HepG2 (cell line): ENCODE measurements around the gene PSMB11. TPM values are rescaled to one million over a fixed set of nuclear protein-coding genes. Genes with fewer than 3 reads are reported as not detected.

Experiments used
- ADNP ChIP-seq: sonication (generic); formaldehyde crosslinking; IDR thresholded peaks from 2 replicates; pipeline ENCODE4 v1.4.0; 2020; ENCODE audit warnings: missing genetic modification reagents
- FOXA3 ChIP-seq: IDR thresholded peaks from 2 replicates; pipeline ENCODE4 v1.6.1; 2016; ENCODE audit warnings: missing genetic modification reagents, missing compliant biosample characterization
- GATA4 ChIP-seq: sonication (generic); IDR thresholded peaks from 2 replicates; pipeline ENCODE4 v1.6.1; 2016; ENCODE audit warnings: antibody characterized with exemption, low read depth, borderline replicate concordance
- POLR2AphosphoS2 ChIP-seq: IDR thresholded peaks from 2 replicates; pipeline ENCODE4 v1.6.1; 2011; ENCODE audit warnings: low read depth, low read length, improper control_type of control experiment
- SAP130 ChIP-seq: IDR thresholded peaks from 2 replicates; pipeline ENCODE4 v1.6.1; 2016; ENCODE audit warnings: low read depth
- SP1 ChIP-seq, 2 experiments: fragments of 450-650 bp in 1 of 2; sonication (generic) in 1 of 2; formaldehyde crosslinking in 1 of 2; IDR thresholded peaks; 2 replicates each; pipeline versions ENCODE4 v1.4.0 to v1.6.1; 2016 to 2020; ENCODE audit warnings: missing genetic modification reagents in 1 of 2
- TEAD3 ChIP-seq: optimal IDR thresholded peaks from 2 replicates; pipeline ENCODE3; 2016; ENCODE audit warnings: borderline replicate concordance
- ZFP91 ChIP-seq: sonication (generic); formaldehyde crosslinking; IDR thresholded peaks from 2 replicates; pipeline ENCODE4 v1.9.0; 2022; ENCODE audit warnings: missing genetic modification reagents, mild to moderate bottlenecking, borderline replicate concordance
- ZNF180 ChIP-seq: sonication (generic); formaldehyde crosslinking; IDR thresholded peaks from 2 replicates; pipeline ENCODE4 v1.4.0; 2020; ENCODE audit warnings: low read depth, missing genetic modification reagents, borderline replicate concordance
- ZNF205 ChIP-seq: IDR thresholded peaks from 2 replicates; pipeline ENCODE4 v1.6.1; 2018; ENCODE audit warnings: missing biosample characterization, missing genetic modification reagents
- ZNF230 ChIP-seq: sonication (generic); formaldehyde crosslinking; IDR thresholded peaks from 2 replicates; pipeline ENCODE4 v1.4.0; 2020; ENCODE audit warnings: mild to moderate bottlenecking, missing genetic modification reagents
- ZNF251 ChIP-seq: sonication (generic); formaldehyde crosslinking; IDR thresholded peaks from 2 replicates; pipeline ENCODE4 v1.9.0; 2021; ENCODE audit warnings: mild to moderate bottlenecking, missing genetic modification reagents
- ZNF34 ChIP-seq: sonication (generic); formaldehyde crosslinking; IDR thresholded peaks from 2 replicates; pipeline ENCODE4 v1.4.0; 2020; ENCODE audit warnings: mild to moderate bottlenecking, missing genetic modification reagents, borderline replicate concordance
- ZNF343 ChIP-seq: sonication (generic); formaldehyde crosslinking; IDR thresholded peaks from 2 replicates; pipeline ENCODE4 v1.4.0; 2020; ENCODE audit warnings: mild to moderate bottlenecking, missing genetic modification reagents
- ZNF839 ChIP-seq: sonication (generic); formaldehyde crosslinking; IDR thresholded peaks from 2 replicates; pipeline ENCODE4 v1.4.0; 2020; ENCODE audit warnings: missing genetic modification reagents, mild to moderate bottlenecking, borderline replicate concordance
- polyA plus RNA-seq, 8 experiments: library from polyadenylated mRNA; depleted of rRNA in 3 of 8; stranded (reverse) in 7 of 8; unstranded in 1 of 8; fragments of >200 nt; fragmentation: Illumina TruSeq in 4 of 8; extraction: Trizol in 4 of 8; gene quantifications; 2 replicates each; pipeline versions ENCODE4 v1.2.1 to v1.2.3, GENCODE V29; 2011 to 2016; ENCODE audit warnings: low read depth in 4 of 8, missing spikeins in 1 of 8, mixed read lengths in 1 of 8; ENCODE audit not compliant: insufficient read depth in 1 of 8
- total RNA-seq, 5 experiments: library from RNA; depleted of rRNA; stranded (reverse); fragments of >200 nt; fragmentation: Illumina TruSeq; extraction: Trizol; gene quantifications; 2 replicates each; pipeline ENCODE4 v1.2.3, GENCODE V29; 2016; ENCODE audit warnings: low read depth in 1 of 5
- TF ChIP-seq, protein P1 (sequence below): sonication (generic); formaldehyde crosslinking; IDR thresholded peaks from 2 replicates; pipeline ENCODE4 v1.4.0; 2020; ENCODE audit warnings: missing genetic modification reagents
- TF ChIP-seq, protein P2 (sequence below): sonication (generic); formaldehyde crosslinking; IDR thresholded peaks from 2 replicates; pipeline ENCODE4 v1.5.1; 2020; ENCODE audit warnings: missing genetic modification reagents, mild to moderate bottlenecking, borderline replicate concordance

PSMB11 gene
- total and polyA plus RNA-seq, 2 of the 13 experiments (the other 11 are each of a cell fraction or from before 2014, with no cell fraction given): not detected

GRCh38 chr14:23067847-23068788 is 26.1 kb downstream of the PSMB11 start (continued):
- TF ChIP-seq ZNF839 (CRISPR knock-in tag) (0 out of 2 replicates have a peak, but pooled peaks have one; percentile 13), POLR2AphosphoS2 (no peak), GATA4 (no peak), ADNP (CRISPR knock-in tag) (no peak), ZNF230 (CRISPR knock-in tag) (0 out of 2 replicates have a peak, but pooled peaks have one; percentile 37), FOXA3 (CRISPR knock-in tag) (no peak), ZNF34 (CRISPR knock-in tag) (0 out of 2 replicates have a peak, but pooled peaks have one; percentile 79), SAP130 (CRISPR knock-in tag) (no peak), ZFP91 (CRISPR knock-in tag) (peak; percentile 34; the same call in 1 of the 2 replicates), ZNF180 (CRISPR knock-in tag) (no peak; the same call in 1 of the 2 replicates), ZNF251 (CRISPR knock-in tag) (0 out of 2 replicates have a peak, but pooled peaks have one; percentile 45), TEAD3 (CRISPR knock-in tag) (no peak), ZNF343 (CRISPR knock-in tag) (0 out of 2 replicates have a peak, but pooled peaks have one; percentile 21), ZNF205 (CRISPR knock-in tag) (no peak), SP1 (IDR thresholded peaks at IDR 0.05) (no peak), SP1 (CRISPR knock-in tag; IDR thresholded peaks at IDR 0.05) (no peak)
- TF ChIP-seq, protein P1, sequence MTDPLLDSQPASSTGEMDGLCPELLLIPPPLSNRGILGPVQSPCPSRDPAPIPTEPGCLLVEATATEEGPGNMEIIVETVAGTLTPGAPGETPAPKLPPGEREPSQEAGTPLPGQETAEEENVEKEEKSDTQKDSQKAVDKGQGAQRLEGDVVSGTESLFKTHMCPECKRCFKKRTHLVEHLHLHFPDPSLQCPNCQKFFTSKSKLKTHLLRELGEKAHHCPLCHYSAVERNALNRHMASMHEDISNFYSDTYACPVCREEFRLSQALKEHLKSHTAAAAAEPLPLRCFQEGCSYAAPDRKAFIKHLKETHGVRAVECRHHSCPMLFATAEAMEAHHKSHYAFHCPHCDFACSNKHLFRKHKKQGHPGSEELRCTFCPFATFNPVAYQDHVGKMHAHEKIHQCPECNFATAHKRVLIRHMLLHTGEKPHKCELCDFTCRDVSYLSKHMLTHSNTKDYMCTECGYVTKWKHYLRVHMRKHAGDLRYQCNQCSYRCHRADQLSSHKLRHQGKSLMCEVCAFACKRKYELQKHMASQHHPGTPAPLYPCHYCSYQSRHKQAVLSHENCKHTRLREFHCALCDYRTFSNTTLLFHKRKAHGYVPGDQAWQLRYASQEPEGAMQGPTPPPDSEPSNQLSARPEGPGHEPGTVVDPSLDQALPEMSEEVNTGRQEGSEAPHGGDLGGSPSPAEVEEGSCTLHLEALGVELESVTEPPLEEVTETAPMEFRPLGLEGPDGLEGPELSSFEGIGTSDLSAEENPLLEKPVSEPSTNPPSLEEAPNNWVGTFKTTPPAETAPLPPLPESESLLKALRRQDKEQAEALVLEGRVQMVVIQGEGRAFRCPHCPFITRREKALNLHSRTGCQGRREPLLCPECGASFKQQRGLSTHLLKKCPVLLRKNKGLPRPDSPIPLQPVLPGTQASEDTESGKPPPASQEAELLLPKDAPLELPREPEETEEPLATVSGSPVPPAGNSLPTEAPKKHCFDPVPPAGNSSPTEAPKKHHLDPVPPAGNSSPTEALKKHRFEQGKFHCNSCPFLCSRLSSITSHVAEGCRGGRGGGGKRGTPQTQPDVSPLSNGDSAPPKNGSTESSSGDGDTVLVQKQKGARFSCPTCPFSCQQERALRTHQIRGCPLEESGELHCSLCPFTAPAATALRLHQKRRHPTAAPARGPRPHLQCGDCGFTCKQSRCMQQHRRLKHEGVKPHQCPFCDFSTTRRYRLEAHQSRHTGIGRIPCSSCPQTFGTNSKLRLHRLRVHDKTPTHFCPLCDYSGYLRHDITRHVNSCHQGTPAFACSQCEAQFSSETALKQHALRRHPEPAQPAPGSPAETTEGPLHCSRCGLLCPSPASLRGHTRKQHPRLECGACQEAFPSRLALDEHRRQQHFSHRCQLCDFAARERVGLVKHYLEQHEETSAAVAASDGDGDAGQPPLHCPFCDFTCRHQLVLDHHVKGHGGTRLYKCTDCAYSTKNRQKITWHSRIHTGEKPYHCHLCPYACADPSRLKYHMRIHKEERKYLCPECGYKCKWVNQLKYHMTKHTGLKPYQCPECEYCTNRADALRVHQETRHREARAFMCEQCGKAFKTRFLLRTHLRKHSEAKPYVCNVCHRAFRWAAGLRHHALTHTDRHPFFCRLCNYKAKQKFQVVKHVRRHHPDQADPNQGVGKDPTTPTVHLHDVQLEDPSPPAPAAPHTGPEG: no peak
- TF ChIP-seq, protein P2, sequence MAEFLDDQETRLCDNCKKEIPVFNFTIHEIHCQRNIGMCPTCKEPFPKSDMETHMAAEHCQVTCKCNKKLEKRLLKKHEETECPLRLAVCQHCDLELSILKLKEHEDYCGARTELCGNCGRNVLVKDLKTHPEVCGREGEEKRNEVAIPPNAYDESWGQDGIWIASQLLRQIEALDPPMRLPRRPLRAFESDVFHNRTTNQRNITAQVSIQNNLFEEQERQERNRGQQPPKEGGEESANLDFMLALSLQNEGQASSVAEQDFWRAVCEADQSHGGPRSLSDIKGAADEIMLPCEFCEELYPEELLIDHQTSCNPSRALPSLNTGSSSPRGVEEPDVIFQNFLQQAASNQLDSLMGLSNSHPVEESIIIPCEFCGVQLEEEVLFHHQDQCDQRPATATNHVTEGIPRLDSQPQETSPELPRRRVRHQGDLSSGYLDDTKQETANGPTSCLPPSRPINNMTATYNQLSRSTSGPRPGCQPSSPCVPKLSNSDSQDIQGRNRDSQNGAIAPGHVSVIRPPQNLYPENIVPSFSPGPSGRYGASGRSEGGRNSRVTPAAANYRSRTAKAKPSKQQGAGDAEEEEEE (CRISPR knock-in tag): no peak
